GM12892 (cell line): Measurements from ENCODE around the gene FASLG.

Experiments used
- POLR2A ChIP-seq: IDR thresholded peaks from 2 replicates; pipeline ENCODE4 v1.6.1; 2011; ENCODE audit warnings: low read depth, low read length, control low read depth
- POLR2AphosphoS5 ChIP-seq: IDR thresholded peaks from 2 replicates; pipeline ENCODE4 v1.6.1; 2011; ENCODE audit warnings: low read depth, low read length, control low read depth
- TAF1 ChIP-seq: IDR thresholded peaks from 2 replicates; pipeline ENCODE4 v1.6.1; 2011; ENCODE audit warnings: low read depth, mild to moderate bottlenecking, control low read depth, low read length, borderline replicate concordance

GRCh38 chr1:172697534-172698002 lies 38.7 kb downstream of the FASLG start:
- TF ChIP-seq POLR2A: no peak
- TF ChIP-seq TAF1: no peak
- TF ChIP-seq POLR2AphosphoS5: no peak
